D721Med (cell line): ENCODE data around the gene CLRN1.

Experiments
- DNase-seq: peaks from one replicate; pipeline ENCODE4 v3.0.0; 2011; ENCODE audit warnings: low spot score; ENCODE audit not compliant: insufficient read length
- FAIRE-seq: peaks from 2 replicates; lab custom pipeline; 2011; peaks lifted over from hg19 to GRCh38; lab: Jason Lieb, UNC
- TF ChIP-seq, protein P1 (sequence below): IDR thresholded peaks from 2 replicates; pipeline ENCODE4 v1.5.1; 2012; ENCODE audit warnings: mild to moderate bottlenecking, control low read depth; ENCODE audit not compliant: insufficient read depth; ENCODE audit errors: missing control alignments

The CLRN1 gene

DNA sequence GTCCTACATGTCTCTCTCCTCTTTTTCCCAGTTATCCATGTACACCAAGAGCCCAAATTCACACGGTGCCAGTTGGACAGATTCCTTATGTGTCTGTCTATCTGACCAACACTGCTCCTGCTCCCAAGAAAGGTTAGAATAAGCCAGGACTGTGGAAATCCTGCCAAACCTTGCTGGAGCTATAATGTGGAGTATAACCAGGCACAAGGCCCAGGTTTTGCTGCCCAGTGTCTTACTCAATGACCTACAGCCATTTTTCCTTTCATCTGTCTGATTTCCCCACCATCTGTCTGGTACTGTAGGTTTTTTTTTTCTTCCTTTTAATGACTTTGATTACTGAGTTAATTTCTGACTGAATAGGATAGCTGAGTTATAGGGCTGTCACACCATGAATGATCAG lies 40.8 kb downstream of the CLRN1 start:
- TF ChIP-seq, protein P1, sequence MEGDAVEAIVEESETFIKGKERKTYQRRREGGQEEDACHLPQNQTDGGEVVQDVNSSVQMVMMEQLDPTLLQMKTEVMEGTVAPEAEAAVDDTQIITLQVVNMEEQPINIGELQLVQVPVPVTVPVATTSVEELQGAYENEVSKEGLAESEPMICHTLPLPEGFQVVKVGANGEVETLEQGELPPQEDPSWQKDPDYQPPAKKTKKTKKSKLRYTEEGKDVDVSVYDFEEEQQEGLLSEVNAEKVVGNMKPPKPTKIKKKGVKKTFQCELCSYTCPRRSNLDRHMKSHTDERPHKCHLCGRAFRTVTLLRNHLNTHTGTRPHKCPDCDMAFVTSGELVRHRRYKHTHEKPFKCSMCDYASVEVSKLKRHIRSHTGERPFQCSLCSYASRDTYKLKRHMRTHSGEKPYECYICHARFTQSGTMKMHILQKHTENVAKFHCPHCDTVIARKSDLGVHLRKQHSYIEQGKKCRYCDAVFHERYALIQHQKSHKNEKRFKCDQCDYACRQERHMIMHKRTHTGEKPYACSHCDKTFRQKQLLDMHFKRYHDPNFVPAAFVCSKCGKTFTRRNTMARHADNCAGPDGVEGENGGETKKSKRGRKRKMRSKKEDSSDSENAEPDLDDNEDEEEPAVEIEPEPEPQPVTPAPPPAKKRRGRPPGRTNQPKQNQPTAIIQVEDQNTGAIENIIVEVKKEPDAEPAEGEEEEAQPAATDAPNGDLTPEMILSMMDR, result no peak
- DNase-seq (no peak), FAIRE-seq (no peak)

DNA sequence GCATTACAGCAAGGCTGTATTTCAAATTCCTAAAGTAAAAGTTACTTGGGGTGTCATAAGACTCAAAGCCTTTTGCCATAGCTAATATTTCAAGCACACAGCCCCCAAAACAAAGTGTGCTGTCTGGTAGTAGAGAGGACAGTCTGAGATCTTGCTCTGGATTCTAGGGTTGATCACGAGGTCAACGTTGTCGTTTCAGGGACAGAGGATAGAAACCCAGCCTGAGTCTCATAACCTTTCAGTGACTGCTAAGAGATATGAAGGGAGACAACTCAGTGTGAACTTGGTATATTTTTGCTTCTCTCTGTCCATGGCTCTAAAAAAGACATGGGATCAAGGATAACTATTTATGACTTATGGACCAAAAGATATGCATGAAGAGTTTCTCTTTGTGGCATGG lies 41.7 kb downstream of the CLRN1 start:
- TF ChIP-seq, protein P1, result no peak
- DNase-seq, result no peak
- no peak for FAIRE-seq

DNA sequence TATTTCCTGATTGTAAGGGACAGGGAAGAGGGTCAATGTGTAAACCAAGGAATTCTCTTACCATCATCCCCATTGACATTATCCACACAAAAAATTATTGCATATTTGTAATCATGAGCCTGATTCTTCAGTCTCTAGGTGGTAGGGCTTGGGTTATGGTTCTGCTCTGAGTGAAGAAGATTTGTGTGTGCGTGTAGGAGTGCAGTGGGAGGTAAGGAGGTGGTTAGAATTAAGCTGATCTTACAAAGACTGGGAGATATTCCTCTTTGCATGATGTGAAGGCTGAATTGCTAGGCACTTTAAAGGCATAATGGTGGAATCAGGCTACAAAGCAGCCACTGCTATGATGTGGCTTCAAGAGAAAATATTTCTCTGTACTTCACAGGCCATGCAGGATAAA lies 44.3 kb downstream of the CLRN1 start:
- TF ChIP-seq, protein P1, result no peak
- DNase-seq (no peak), FAIRE-seq (no peak)

DNA sequence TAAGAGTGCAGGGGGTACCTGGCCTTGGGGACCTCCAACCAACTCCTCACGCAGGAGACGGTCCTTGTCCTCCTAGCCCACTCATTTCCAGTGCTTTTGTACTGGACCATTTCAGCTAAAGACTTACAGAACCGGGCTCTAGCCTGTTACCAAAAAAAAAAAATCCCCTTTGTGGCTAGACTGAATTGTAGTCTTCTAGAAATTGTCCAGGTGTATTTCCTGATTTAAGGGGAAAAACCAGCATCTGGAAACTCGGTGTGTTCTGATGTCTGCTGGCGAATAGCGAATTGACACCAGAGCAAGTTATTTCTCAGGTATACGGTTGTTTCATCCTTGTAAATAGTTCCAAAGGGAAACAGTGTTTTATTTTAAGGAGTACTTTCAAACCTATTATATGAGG lies 46.2 kb downstream of the CLRN1 start:
- DNase-seq (no peak), FAIRE-seq (no peak)
- TF ChIP-seq, protein P1, result no peak

DNA sequence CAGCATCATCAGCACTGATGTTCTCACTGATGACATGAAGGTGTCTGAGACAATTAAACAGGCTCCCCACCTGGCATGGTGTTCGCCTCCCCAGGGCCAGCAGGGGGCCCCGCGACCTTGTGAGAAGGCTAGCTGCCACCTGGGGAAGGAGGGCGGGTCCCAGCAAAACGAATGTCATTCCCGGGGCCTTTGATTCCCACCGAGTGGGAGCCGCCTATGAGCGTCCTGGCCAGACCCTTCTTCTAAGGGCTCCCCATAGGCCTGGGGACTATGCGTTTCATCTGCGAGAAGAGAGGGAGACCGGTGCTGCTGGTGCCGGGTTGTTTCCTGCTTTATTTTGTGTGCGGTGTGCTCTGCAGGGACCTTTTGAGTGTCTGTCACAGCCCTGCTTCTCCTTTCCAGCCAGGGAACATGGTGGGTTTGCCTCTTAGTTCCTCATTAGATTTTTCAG lies 46.8 kb downstream of the CLRN1 start:
- DNase-seq (no peak), FAIRE-seq (no peak)
- TF ChIP-seq, protein P1, result peak; percentile 51

DNA sequence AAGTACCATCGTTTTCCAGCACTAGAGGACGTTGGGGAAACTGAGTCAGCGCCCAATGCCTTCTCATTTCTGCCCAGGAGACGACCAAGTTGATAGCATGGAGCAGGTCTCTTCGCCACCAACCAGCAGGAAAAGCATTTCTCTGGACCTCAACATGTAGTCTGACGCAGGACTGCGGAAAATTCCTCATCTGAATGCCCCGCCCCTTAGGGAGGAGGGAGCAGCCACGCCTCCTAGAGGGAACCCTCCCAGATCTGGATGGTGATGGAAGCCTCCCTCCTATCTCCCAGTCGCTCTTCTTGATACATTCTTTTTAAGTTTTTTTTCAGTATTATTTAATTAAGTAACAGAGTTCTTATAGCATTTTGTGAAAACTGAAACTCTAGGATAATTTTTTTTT lies 49.9 kb downstream of the CLRN1 start:
- DNase-seq, result no peak
- TF ChIP-seq, protein P1, result no peak
- no peak for FAIRE-seq

DNA sequence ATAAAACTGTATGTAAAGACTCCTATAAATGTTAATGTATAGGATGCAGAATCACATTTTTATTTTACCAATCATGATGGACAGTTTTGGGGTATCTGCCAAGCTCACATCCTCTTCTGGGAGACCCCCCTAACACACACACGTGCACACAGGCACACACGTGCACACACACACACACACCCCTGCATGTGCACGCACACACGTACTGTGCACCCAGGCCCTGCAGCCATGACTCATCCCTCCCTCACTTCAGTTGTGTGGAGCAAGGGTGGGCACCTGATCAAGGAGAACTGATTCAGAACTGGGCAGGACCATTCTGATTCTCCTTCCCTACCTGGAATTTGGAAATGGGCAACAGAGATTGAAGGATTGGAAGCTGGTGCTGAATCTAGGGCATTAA lies 51.3 kb downstream of the CLRN1 start:
- DNase-seq, result no peak
- TF ChIP-seq, protein P1, result no peak
- FAIRE-seq, result no peak
